ENCODE results near the gene CCDC136.

GRCh38 chr7:128742206-128742605, 49.6 kb upstream of the CCDC136 start:
- TF ChIP-seq TAF1 (IDR thresholded peaks at IDR 0.05; ENCODE audit: low read depth): no peak
- no peak for TF ChIP-seq CEBPB (IDR thresholded peaks at IDR 0.05)
- TF ChIP-seq RAD21 (IDR thresholded peaks at IDR 0.05; ENCODE audit: low read depth): no peak
